ENCODE measurements around the gene MYL12B. TPM values are rescaled to one million over a fixed set of nuclear protein-coding genes. Genes with fewer than 3 reads are reported as not detected.

Gene MYL12B
- total RNA-seq, 1 donor from 2014 or later, result 433 TPM

GRCh38 chr18:3319894-3320454, 58.0 kb downstream of the MYL12B start:
- no peaks in the 10 kb centered on the region for H3K9me3 ChIP-seq (ENCODE audit: insufficient read depth, low read depth, low read length)
- H3K36me3 ChIP-seq (ENCODE audit: insufficient read depth, low read length), result no peaks in the 10 kb centered on the region
- no peaks in the 10 kb centered on the region for H3K27me3 ChIP-seq (ENCODE audit: insufficient read depth, low read length)
- H4K20me1 ChIP-seq (ENCODE audit: insufficient read depth, low read length), result no peaks in the 10 kb centered on the region
- no peak overlapping the region for H3K9ac ChIP-seq (ENCODE audit: low read length)
- Mint-ChIP-seq H3K27me3 (ENCODE audit: low read depth, unreplicated experiment) (no peaks in the 10 kb centered on the region), H3K36me3 (ENCODE audit: low read depth, unreplicated experiment) (no peaks in the 10 kb centered on the region), H3K4me1 (ENCODE audit: low read depth, unreplicated experiment) (peaks cover 12% of the 10 kb centered on the region), H3K4me3 (ENCODE audit: unreplicated experiment) (no peak overlapping the region), H3K27ac (ENCODE audit: unreplicated experiment) (no peak overlapping the region), H3K9me3 (ENCODE audit: unreplicated experiment) (peaks cover 2% of the 10 kb centered on the region)
- H3K4me1 ChIP-seq (ENCODE audit: insufficient read depth, low read length), result peaks cover 20% of the 10 kb centered on the region
- H3K4me2 ChIP-seq (ENCODE audit: low read length), result no peak overlapping the region
- H3K4me3 ChIP-seq (ENCODE audit: insufficient read depth, low read depth, low read length), result no peak overlapping the region
- no peak overlapping the region for H3K27ac ChIP-seq (ENCODE audit: low read depth, low read length)
- no peak overlapping the region for H2AFZ ChIP-seq (ENCODE audit: low read depth, low read length)
- TF ChIP-seq EZH2 (IDR thresholded peaks at IDR 0.05; ENCODE audit: insufficient read depth, low read length) (no peak), CTCF (IDR thresholded peaks at IDR 0.05; ENCODE audit: insufficient read depth, low read depth, low read length) (no peak)
- H3K79me2 ChIP-seq (ENCODE audit: insufficient read depth, low read length), result no peaks in the 10 kb centered on the region
- DNase-seq (ENCODE audit: low read depth) (no peak), FAIRE-seq (no peak)

- Mint-ChIP-seq H3K4me1 (ENCODE audit: low read depth, unreplicated experiment) (peaks cover 12% of the 10 kb centered on the region), H3K36me3 (ENCODE audit: low read depth, unreplicated experiment) (no peaks in the 10 kb centered on the region), H3K27ac (ENCODE audit: unreplicated experiment) (no peak overlapping the region), H3K27me3 (ENCODE audit: low read depth, unreplicated experiment) (no peaks in the 10 kb centered on the region), H3K4me3 (ENCODE audit: unreplicated experiment) (no peak overlapping the region), H3K9me3 (ENCODE audit: unreplicated experiment) (peaks cover 2% of the 10 kb centered on the region)
- peak; percentile 96 for DNase-seq (ENCODE audit: low read depth)
- Histone ChIP-seq H3K4me3 (ENCODE audit: insufficient read depth, low read depth, low read length) (no peak overlapping the region), H3K4me1 (ENCODE audit: insufficient read depth, low read length) (peaks cover 20% of the 10 kb centered on the region), H3K27ac (ENCODE audit: low read depth, low read length) (peak overlapping the region; percentile 45), H3K9ac (ENCODE audit: low read length) (no peak overlapping the region), H2AFZ (ENCODE audit: low read depth, low read length) (no peak overlapping the region), H3K27me3 (ENCODE audit: insufficient read depth, low read length) (no peaks in the 10 kb centered on the region), H4K20me1 (ENCODE audit: insufficient read depth, low read length) (no peaks in the 10 kb centered on the region), H3K9me3 (ENCODE audit: insufficient read depth, low read depth, low read length) (no peaks in the 10 kb centered on the region), H3K4me2 (ENCODE audit: low read length) (peak overlapping the region; percentile 14), H3K36me3 (ENCODE audit: insufficient read depth, low read length) (no peaks in the 10 kb centered on the region), H3K79me2 (ENCODE audit: insufficient read depth, low read length) (no peaks in the 10 kb centered on the region)
- TF ChIP-seq CTCF (IDR thresholded peaks at IDR 0.05; ENCODE audit: insufficient read depth, low read depth, low read length) (no peak), EZH2 (IDR thresholded peaks at IDR 0.05; ENCODE audit: insufficient read depth, low read length) (no peak)
- FAIRE-seq, result no peak
Measured at GRCh38 chr18:3321133-3321812, 59.3 kb downstream of the MYL12B start.

- Histone ChIP-seq H3K4me3 (ENCODE audit: insufficient read depth, low read depth, low read length) (no peak overlapping the region), H3K27ac (ENCODE audit: low read depth, low read length) (no peak overlapping the region), H3K4me2 (ENCODE audit: low read length) (peak overlapping the region; percentile 49), H3K9me3 (ENCODE audit: insufficient read depth, low read depth, low read length) (no peaks in the 10 kb centered on the region), H3K36me3 (ENCODE audit: insufficient read depth, low read length) (no peaks in the 10 kb centered on the region), H3K9ac (ENCODE audit: low read length) (no peak overlapping the region), H3K79me2 (ENCODE audit: insufficient read depth, low read length) (no peaks in the 10 kb centered on the region), H3K4me1 (ENCODE audit: insufficient read depth, low read length) (peaks cover 20% of the 10 kb centered on the region), H3K27me3 (ENCODE audit: insufficient read depth, low read length) (peaks cover 3% of the 10 kb centered on the region), H4K20me1 (ENCODE audit: insufficient read depth, low read length) (no peaks in the 10 kb centered on the region), H2AFZ (ENCODE audit: low read depth, low read length) (no peak overlapping the region)
- Mint-ChIP-seq H3K36me3 (ENCODE audit: low read depth, unreplicated experiment) (no peaks in the 10 kb centered on the region), H3K4me3 (ENCODE audit: unreplicated experiment) (no peak overlapping the region), H3K4me1 (ENCODE audit: low read depth, unreplicated experiment) (peaks cover 12% of the 10 kb centered on the region), H3K27me3 (ENCODE audit: low read depth, unreplicated experiment) (no peaks in the 10 kb centered on the region), H3K27ac (ENCODE audit: unreplicated experiment) (no peak overlapping the region), H3K9me3 (ENCODE audit: unreplicated experiment) (peaks cover 2% of the 10 kb centered on the region)
- DNase-seq (ENCODE audit: low read depth) (peak; percentile 58), FAIRE-seq (no peak)
- no peak for TF ChIP-seq EZH2 (IDR thresholded peaks at IDR 0.05; ENCODE audit: insufficient read depth, low read length)
- TF ChIP-seq CTCF (IDR thresholded peaks at IDR 0.05; ENCODE audit: insufficient read depth, low read depth, low read length), result no peak
Measured at GRCh38 chr18:3323900-3324299, 62.0 kb downstream of the MYL12B start.

Data from astrocyte (in vitro differentiated cells and primary cell).